Measurements from ENCODE around the gene SSU72. TPM values are rescaled to one million over a fixed set of nuclear protein-coding genes. Genes with fewer than 3 reads are reported as not detected.

The SSU72 gene
- total RNA-seq, 1 experiment from 2014 or later, result 179 TPM

- Histone ChIP-seq H3K23ac (ENCODE audit: insufficient read length, low read depth, low read length) (no peak overlapping the region), H2BK20ac (ENCODE audit: low read depth, low read length, poor library complexity, severe bottlenecking) (no peak overlapping the region), H3K4me2 (ENCODE audit: insufficient read depth, insufficient read length, low read length) (no peak overlapping the region), H3K18ac (ENCODE audit: insufficient read length, low read depth, low read length) (no peak overlapping the region), H3K23me2 (ENCODE audit: insufficient read length, low read depth, low read length, poor library complexity, severe bottlenecking) (peaks cover 8% of the 10 kb centered on the region), H3T11ph (ENCODE audit: low read length) (no peak overlapping the region), H3K4ac (ENCODE audit: low read depth, low read length) (no peak overlapping the region), H4K5ac (ENCODE audit: insufficient read length, low read depth, low read length) (no peak overlapping the region), H3K27ac (ENCODE audit: insufficient read length, low read depth, low read length) (no peak overlapping the region), H3K9me3 (ENCODE audit: control insufficient read depth, low read depth, low read length) (no peaks in the 10 kb centered on the region), H2BK120ac (ENCODE audit: low read depth, low read length, poor library complexity, severe bottlenecking) (no peak overlapping the region), H2BK5ac (ENCODE audit: insufficient read length, low read length) (no peak overlapping the region), H2AK5ac (ENCODE audit: insufficient read length, low read length) (no peak overlapping the region), H4K91ac (ENCODE audit: insufficient read length, low read depth, low read length) (no peak overlapping the region), H4K20me1 (ENCODE audit: control insufficient read depth, insufficient read depth, insufficient read length) (no peaks in the 10 kb centered on the region), H3K79me2 (ENCODE audit: insufficient read depth, low read length) (no peaks in the 10 kb centered on the region), H3K14ac (ENCODE audit: insufficient read depth, low read length) (no peak overlapping the region; the same call in 1 of the 2 replicates), H3K56ac (ENCODE audit: insufficient read length, low read depth, low read length) (no peak overlapping the region), H2BK12ac (ENCODE audit: insufficient read length, low read depth, low read length) (no peak overlapping the region), H4K8ac (replicated peaks; ENCODE audit: insufficient read length, low read depth, low read length) (no peak overlapping the region), H2BK15ac (ENCODE audit: low read depth, low read length) (no peak overlapping the region), H3K4me1 (ENCODE audit: insufficient read depth, low read length) (no peaks in the 10 kb centered on the region), H3K27me3 (ENCODE audit: insufficient read depth, low read length) (no peaks in the 10 kb centered on the region; the same call in 1 of the 2 replicates), H3K9ac (ENCODE audit: extremely low read depth, insufficient read length, low read length) (no peak overlapping the region), H2AFZ (ENCODE audit: low read length) (no peak overlapping the region), H3K79me1 (ENCODE audit: insufficient read depth, low read depth, low read length, poor library complexity, severe bottlenecking) (no peaks in the 10 kb centered on the region)
- no CpG with 5 or more reads among the region's 13 CpGs for WGBS (ENCODE audit: extremely low coverage, insufficient read length, low lambda C conversion rate)
- Mint-ChIP-seq H3K4me1 (peaks cover 3 to 5% of the 10 kb centered on the region in 2 experiments; a peak in 3 of 4 replicates), H3K27ac (0 out of 7 replicates have a peak overlapping the region, but pooled peaks of 1 of the 3 experiments have one; percentile 44), H3K9me3 (no peaks in the 10 kb centered on the region), H3K4me3 (no peak overlapping the region), H3K36me3 (ENCODE audit: insufficient read depth in 1 of 3, low read depth in 3 of 3) (no peaks in the 10 kb centered on the region), H3K27me3 (ENCODE audit: low read depth) (peaks cover 47% of the 10 kb centered on the region)
- no peak for DNase-seq
- no peak for TF ChIP-seq CTCF (conservative IDR thresholded peaks at IDR 0.05)
These were observed 29.2 kb upstream of the SSU72 start for GRCh38 chr1:1603671-1604373.
